K562 (cell line): Measurements from ENCODE around the gene AQP1. TPM values are rescaled to one million over a fixed set of nuclear protein-coding genes. Genes with fewer than 3 reads are reported as not detected.

Experiments used
- ATAC-seq: fragments of 200-7000 bp; cut with Tn5 transposase; 3 replicates; pipeline ENCODE4 v1.9.1; 2020; ENCODE audit warnings: moderate library complexity
- BruUV-seq: library from RNA; stranded (reverse); fragments of 400-500 nt; replicated peaks from 2 replicates; lab custom pipeline; 2021; lab: Mats Ljungman, UMichigan
- CTCF ChIA-PET: fragments of 300-600 bp; formaldehyde crosslinking; extraction: SDS; loops from one replicate; lab custom pipeline; 2021; ENCODE audit warnings: low intra/inter-chr PET ratio; lab: Yijun Ruan, JAX
- POLR2A ChIA-PET: fragments of 300-600, 350-650 bp; sonication (Branson Sonifier 250); formaldehyde crosslinking; extraction: SDS; loops from one replicate; lab custom pipeline; 2021; ENCODE audit warnings: antibody characterized with exemption, inconsistent platforms; lab: Yijun Ruan, JAX
- DNase-seq, 4 experiments: peaks; one replicate each; pipeline versions ENCODE4 v3.0.0 to v3.0.0-alpha.2; 2011 to 2018; ENCODE audit warnings: low spot score in 3 of 4, mixed read lengths in 3 of 4; ENCODE audit errors: extremely low read depth in 1 of 4
- FAIRE-seq: peaks from 2 replicates; lab custom pipeline; 2011; peaks lifted over from hg19 to GRCh38; lab: Jason Lieb, UNC
- H2AFZ ChIP-seq: 2 replicates; pipeline ENCODE4 v1.6.0; 2011; ENCODE audit warnings: low read depth, low read length, control low read depth, inconsistent platforms
- H3K27ac ChIP-seq: fragments of 200-600 bp; 3 replicates; pipeline ENCODE4 v1.8.0; 2011; ENCODE audit warnings: low read depth, mild to moderate bottlenecking, control low read depth, inconsistent platforms, low read length, moderate library complexity, mixed read lengths; ENCODE audit errors: extremely low read depth
- H3K27me3 ChIP-seq, 2 experiments: fragments of 300-600 bp in 1 of 2; 2 replicates in 1 of 2; 3 replicates in 1 of 2; pipeline versions ENCODE4 v1.6.0 to v1.8.0; 2011; ENCODE audit warnings: inconsistent platforms in 2 of 2, low read length in 2 of 2, mild to moderate bottlenecking in 1 of 2, mixed read lengths in 1 of 2, moderate library complexity in 1 of 2; ENCODE audit not compliant: control insufficient read depth in 2 of 2, insufficient read depth in 2 of 2
- H3K36me3 ChIP-seq: fragments of 300-600 bp; 3 replicates; pipeline ENCODE4 v1.8.0; 2011; ENCODE audit warnings: mild to moderate bottlenecking, low read length, inconsistent platforms; ENCODE audit not compliant: control insufficient read depth, insufficient read depth
- H3K4me1 ChIP-seq, 2 experiments: fragments of 200-600 bp in 1 of 2; replicated peaks in 1 of 2; 2 replicates in 1 of 2; 3 replicates in 1 of 2; pipeline versions ENCODE4 v1.5.1 to v1.8.0; 2011; ENCODE audit warnings: inconsistent platforms in 2 of 2, low read length in 2 of 2, mild to moderate bottlenecking in 1 of 2, mixed read lengths in 1 of 2, moderate library complexity in 1 of 2; ENCODE audit not compliant: control insufficient read depth in 2 of 2, insufficient read depth in 2 of 2
- H3K4me2 ChIP-seq: 2 replicates; pipeline ENCODE4 v1.6.1; 2011; ENCODE audit warnings: low read length, control low read depth, inconsistent platforms, mixed read lengths; ENCODE audit not compliant: insufficient read depth
- H3K4me3 ChIP-seq: fragments of 200-600 bp; sonication (generic), shearing (Covaris generic); 2 replicates; pipeline ENCODE4 v1.5.1; 2016; ENCODE audit warnings: control low read depth, inconsistent platforms
- H3K79me2 ChIP-seq: fragments of 200-600 bp; 3 replicates; pipeline ENCODE4 v1.8.0; 2011; ENCODE audit warnings: low read length, inconsistent platforms; ENCODE audit not compliant: control insufficient read depth, insufficient read depth
- H3K9ac ChIP-seq, 2 experiments: 2 replicates each; pipeline versions ENCODE4 v1.6.0 to v1.6.1; 2011; ENCODE audit warnings: low read depth in 2 of 2, low read length in 2 of 2, control low read depth in 1 of 2, inconsistent platforms in 1 of 2, mild to moderate bottlenecking in 1 of 2, mixed read lengths in 1 of 2; ENCODE audit not compliant: insufficient read depth in 1 of 2
- H3K9me1 ChIP-seq: one replicate; pipeline ENCODE4 v1.6.0; 2011; ENCODE audit warnings: inconsistent platforms, mild to moderate bottlenecking, low read length, moderate library complexity; ENCODE audit not compliant: control insufficient read depth, insufficient read depth
- H3K9me3 ChIP-seq: replicated peaks from 2 replicates; pipeline ENCODE4 v1.5.1; 2011; ENCODE audit warnings: low read depth, low read length, inconsistent platforms; ENCODE audit not compliant: control insufficient read depth, insufficient read depth
- H4K20me1 ChIP-seq: replicated peaks from 2 replicates; pipeline ENCODE4 v1.6.1; 2011; ENCODE audit warnings: low read length, inconsistent platforms, mixed read lengths; ENCODE audit not compliant: control insufficient read depth, insufficient read depth
- ELF1 ChIP-seq: fragments of 200-800 bp; sonication (Bioruptor generic); IDR thresholded peaks from 2 replicates; pipeline ENCODE4 v1.6.1; 2016; ENCODE audit warnings: missing genetic modification characterization, missing compliant biosample characterization
- IRF9 ChIP-seq: fragments of 450-650 bp; IDR thresholded peaks from 2 replicates; pipeline ENCODE4 v1.6.1; 2016; ENCODE audit warnings: missing biosample characterization, missing genetic modification characterization
- ZFX ChIP-seq: sonication (generic); formaldehyde crosslinking; IDR thresholded peaks from 2 replicates; pipeline ENCODE4 v1.8.0; 2022; ENCODE audit warnings: mild to moderate bottlenecking, missing genetic modification reagents, moderate library complexity
- ZMIZ1 ChIP-seq, 2 experiments: fragments of 150-350 bp in 1 of 2; IDR thresholded peaks; 2 replicates each; pipeline ENCODE4 v1.6.1; 2012 to 2016; ENCODE audit warnings: low read depth in 2 of 2, low read length in 2 of 2, mild to moderate bottlenecking in 1 of 2, moderate library complexity in 1 of 2
- ZNF584 ChIP-seq: fragments of 200-800 bp; sonication (Bioruptor generic); IDR thresholded peaks from 2 replicates; pipeline ENCODE4 v1.6.1; 2016; ENCODE audit warnings: low read depth, mild to moderate bottlenecking, missing genetic modification characterization, missing compliant biosample characterization
- ZNF707 ChIP-seq: fragments of 250-450 bp; sonication (Bioruptor Pico); conservative IDR thresholded peaks from 2 replicates; pipeline ENCODE4 v1.8.0; 2022; ENCODE audit warnings: inconsistent platforms, mild to moderate bottlenecking, moderate library complexity
- ZNF764 ChIP-seq: fragments of 250-450 bp; sonication (Bioruptor Pico); IDR thresholded peaks from 2 replicates; pipeline ENCODE4 v1.4.0; 2020; ENCODE audit warnings: low read depth, mild to moderate bottlenecking, moderate library complexity
- WGBS: fragments of 100-300 bp; shearing (Covaris generic); methylation state at CpG from one replicate; pipeline ENCODE4 v1.1.6; 2016; ENCODE audit warnings: low coverage, mixed read lengths; ENCODE audit not compliant: insufficient coverage; ENCODE audit errors: missing lambda C conversion rate; 5-methylcytosine and 5-hydroxymethylcytosine counted together
- in situ Hi-C: fragments of 300-500 bp; cut with MboI; formaldehyde crosslinking; loops from 4 replicates; pipeline ENCODE4 v1.15.0; 2018; ENCODE audit warnings: inconsistent platforms, mixed read lengths
- intact Hi-C: fragments of 100-400 bp; cut with micrococcal nuclease; formaldehyde crosslinking; loops from 2 replicates; pipeline ENCODE4 v1.14.2; 2022
- polyA plus RNA-seq, 8 experiments: library from polyadenylated mRNA; depleted of rRNA in 4 of 8; stranded (reverse) in 5 of 8; unstranded in 3 of 8; fragments of >200 nt; fragmentation: Nextera tagmentation in 2 of 8; fragmentation: Illumina TruSeq in 1 of 8; extraction: Ambion mirVana in 2 of 8; extraction: Trizol in 1 of 8; gene quantifications; 2 replicates each; pipeline versions ENCODE4 v1.2.1 to v1.2.3, GENCODE V29; 2011 to 2014; ENCODE audit warnings: inconsistent platforms in 1 of 8, missing spikeins in 1 of 8
- total RNA-seq, 7 experiments: library from RNA; depleted of rRNA in 6 of 7; stranded (reverse); fragments of >200 nt in 6 of 7; fragmentation: Illumina TruSeq in 2 of 7; extraction: Trizol in 2 of 7; gene quantifications; 2 replicates each; pipeline versions ENCODE4 v1.2.1 to v1.2.3, GENCODE V29; 2011 to 2021; ENCODE audit warnings: low replicate concordance in 1 of 7

The AQP1 gene
- total and polyA plus RNA-seq, 9 of the 15 experiments (the other 6 are each of a cell fraction or from before 2014, with no cell fraction given): 0.18 to 12.6 (median 4.1) TPM

GRCh38 chr7:30930621-30931020, 19.0 kb downstream of the AQP1 start:
- DNase-seq (peak in 2 of 4 experiments; percentile 4), FAIRE-seq (no peak), ATAC-seq (no peak)
- H3K4me2 ChIP-seq: no peak overlapping the region
- peaks cover 4% of the 10 kb centered on the region for H3K9me1 ChIP-seq
- H3K36me3 ChIP-seq: no peaks in the 10 kb centered on the region
- H2AFZ ChIP-seq: no peak overlapping the region
- no TSS peak for BruUV-seq
- no peak overlapping the region for H3K27ac ChIP-seq
- WGBS: 33% methylated on average over 8 of the region's 8 CpGs
- no peak overlapping the region for H3K9ac ChIP-seq
- H3K27me3 ChIP-seq: no peaks in the 10 kb centered on the region
- in situ Hi-C loops (no loop called here), intact Hi-C loops (no loop called here)
- no peak overlapping the region for H3K4me3 ChIP-seq
- POLR2A ChIA-PET: interaction anchor here (0.7 to 1.5 kb wide), 2 partner anchors 8 to 215 kb away, joined by 3 to 5 read pairs; no protein-coding TSS in a partner anchor
- H3K9me3 ChIP-seq: no peaks in the 10 kb centered on the region
- H3K79me2 ChIP-seq: no peaks in the 10 kb centered on the region
- no peaks in the 10 kb centered on the region for H4K20me1 ChIP-seq
- TF ChIP-seq ZNF707 (CRISPR knock-in tag) (no peak), ZNF584 (no peak), ZNF764 (CRISPR knock-in tag) (no peak), IRF9 (tag) (no peak), ZFX (CRISPR knock-in tag) (no peak), ELF1 (tag) (no peak), ZMIZ1 (IDR thresholded peaks at IDR 0.05; ENCODE audit: low read depth in 2 of 2, low read length in 2 of 2) (no peak)
- CTCF ChIA-PET: interaction anchor here (0.6 kb wide), 1 partner anchor 114 kb away, joined by 3 read pairs; no protein-coding TSS in a partner anchor
- H3K4me1 ChIP-seq: peaks cover 5 to 29% of the 10 kb centered on the region in 2 experiments; a peak in 4 of 5 replicates
